ENCODE results near the gene CLTB. TPM values are rescaled to one million over a fixed set of nuclear protein-coding genes. Genes with fewer than 3 reads are reported as not detected.

CLTB gene
- total RNA-seq, 4 donors from 2014 or later, result 347 to 732 (median 444) TPM

GRCh38 chr5:176414704-176415103 is 1.6 kb downstream of the CLTB start:
- WGBS, 2 donors, result 46 to 49% methylated on average over 3 of the region's 3 CpGs
- intact Hi-C loops (cut with DNase I), result loop anchor here (10.0 kb wide), 1 partner anchor 120 kb away; the partner anchor contains the start of gene RNF44
- Histone ChIP-seq H3K36me3 (peaks cover 0 to 7% (median under 1%) of the 10 kb centered on the region in 3 donors), H3K9me3 (no peaks in the 10 kb centered on the region), H3K27ac (peak overlapping the region; percentile 90 to 99 (median 96)), H3K4me3 (peak overlapping the region; percentile 77 to 98 (median 90)), H3K27me3 (no peaks in the 10 kb centered on the region), H3K4me1 (peaks cover 49 to 79% (median 55%) of the 10 kb centered on the region in 3 donors)
- TF ChIP-seq CTCF (IDR thresholded peaks at IDR 0.05) (no peak), POLR2A (IDR thresholded peaks at IDR 0.05) (no peak)
- DNase-seq, result no peak

- H3K36me3 ChIP-seq, result peaks cover 0 to 17% (median 6%) of the 10 kb centered on the region in 3 donors
- no peaks in the 10 kb centered on the region for H3K9me3 ChIP-seq
- intact Hi-C loops (cut with DNase I), result loop anchor here (10.0 kb wide), 1 partner anchor 121 kb away; the partner anchor contains the start of gene RNF44
- no peaks in the 10 kb centered on the region for H3K27me3 ChIP-seq
- 48 to 62% methylated on average over 3 to 4 of the region's 7 CpGs for WGBS, 2 donors
- peak overlapping the region; percentile 90 to 99 (median 96) for H3K27ac ChIP-seq
- DNase-seq, result no peak
- TF ChIP-seq CTCF (IDR thresholded peaks at IDR 0.05), result no peak
- TF ChIP-seq POLR2A (IDR thresholded peaks at IDR 0.05), result no peak
- peak overlapping the region; percentile 77 to 98 (median 90) for H3K4me3 ChIP-seq
- peaks cover 53 to 88% (median 55%) of the 10 kb centered on the region in 3 donors for H3K4me1 ChIP-seq
These were observed 2.6 kb downstream of the CLTB start for GRCh38 chr5:176413709-176414191.

GRCh38 chr5:176413255-176413565 is 3.1 kb downstream of the CLTB start:
- peak overlapping the region; percentile 90 to 99 (median 96) for H3K27ac ChIP-seq
- 34 to 45% methylated on average over 2 of the region's 2 CpGs for WGBS, 2 donors
- no peaks in the 10 kb centered on the region for H3K9me3 ChIP-seq
- intact Hi-C loops (cut with DNase I), result loop anchor here (10.0 kb wide), 1 partner anchor 122 kb away; the partner anchor contains the start of gene RNF44
- no peaks in the 10 kb centered on the region for H3K27me3 ChIP-seq
- TF ChIP-seq CTCF (IDR thresholded peaks at IDR 0.05), result no peak
- no peak for TF ChIP-seq POLR2A (IDR thresholded peaks at IDR 0.05)
- H3K4me3 ChIP-seq, result peak overlapping the region; percentile 77 to 98 (median 90)
- peaks cover 53 to 90% (median 55%) of the 10 kb centered on the region in 3 donors for H3K4me1 ChIP-seq
- H3K36me3 ChIP-seq, result peaks cover 0 to 22% (median 6%) of the 10 kb centered on the region in 3 donors
- no peak for DNase-seq

GRCh38 chr5:176412517-176413254 is 3.7 kb downstream of the CLTB start:
- WGBS, 2 donors, result 53 to 57% methylated on average over 3 to 7 of the region's 10 CpGs
- Histone ChIP-seq H3K36me3 (peaks cover 0 to 28% (median 6%) of the 10 kb centered on the region in 3 donors), H3K27me3 (no peaks in the 10 kb centered on the region), H3K27ac (peak overlapping the region; percentile 90 to 99 (median 96)), H3K9me3 (no peaks in the 10 kb centered on the region), H3K4me1 (peaks cover 57 to 91% (median 58%) of the 10 kb centered on the region in 3 donors), H3K4me3 (peak overlapping the region; percentile 77 to 98 (median 90))
- TF ChIP-seq POLR2A (IDR thresholded peaks at IDR 0.05) (no peak), CTCF (IDR thresholded peaks at IDR 0.05) (no peak)
- no peak for DNase-seq
- intact Hi-C loops (cut with DNase I), result loop anchor here (10.0 kb wide), 1 partner anchor 122 kb away; the partner anchor contains the start of gene RNF44

Data from esophagus squamous epithelium (tissue), 5 donors.